H1 (cell line): ENCODE results near the gene MAML1. TPM values are rescaled to one million over a fixed set of nuclear protein-coding genes. Genes with fewer than 3 reads are reported as not detected.

ENCODE experiments used
- ASH2L ChIP-seq: fragments of 200-600, 300-600 bp; sonication (generic); IDR thresholded peaks from one replicate; pipeline ENCODE4 v1.7.1; 2017; ENCODE audit warnings: low read length
- BRCA1 ChIP-seq: IDR thresholded peaks from 2 replicates; pipeline ENCODE4 v1.6.1; 2012; ENCODE audit warnings: low read depth, low read length, improper control_type of control experiment
- HDAC2 ChIP-seq, 2 experiments: fragments of 300-600 bp in 1 of 2; sonication (generic) in 1 of 2; IDR thresholded peaks; 2 replicates each; pipeline ENCODE4 v1.6.1; 2011 to 2012; ENCODE audit warnings: low read depth in 2 of 2, low read length in 2 of 2, mild to moderate bottlenecking in 2 of 2, moderate library complexity in 2 of 2, borderline replicate concordance in 1 of 2, inconsistent platforms in 1 of 2
- HDAC6 ChIP-seq: IDR thresholded peaks from one replicate; pipeline ENCODE4 v1.7.1; 2012; ENCODE audit warnings: low read depth, mild to moderate bottlenecking, inconsistent platforms, low read length, moderate library complexity
- KDM4A ChIP-seq: IDR thresholded peaks from one replicate; pipeline ENCODE4 v1.7.1; 2012; ENCODE audit warnings: low read depth, mild to moderate bottlenecking, moderate library complexity, low read length, inconsistent platforms; ENCODE audit not compliant: severe bottlenecking
- KDM5A ChIP-seq: fragments of 200-600 bp; IDR thresholded peaks from 2 replicates; pipeline ENCODE4 v1.7.1; 2012; ENCODE audit warnings: mild to moderate bottlenecking, low read length, inconsistent platforms, mixed read lengths
- PHF8 ChIP-seq: fragments of 200-600 bp; sonication (generic); conservative IDR thresholded peaks from 2 replicates; pipeline ENCODE4 v1.7.1; 2012; ENCODE audit warnings: low read depth, mild to moderate bottlenecking, inconsistent platforms, low read length, moderate library complexity
- SIRT6 ChIP-seq: IDR thresholded peaks from one replicate; pipeline ENCODE4 v1.7.1; 2012; ENCODE audit warnings: low read length, inconsistent platforms
- SP1 ChIP-seq: IDR thresholded peaks from 2 replicates; pipeline ENCODE4 v1.6.1; 2011; ENCODE audit warnings: low read depth, low read length
- TAF1 ChIP-seq: IDR thresholded peaks from 2 replicates; pipeline ENCODE4 v1.6.1; 2011; ENCODE audit warnings: mild to moderate bottlenecking, low read depth, low read length
- polyA plus RNA-seq, 7 experiments: library from polyadenylated mRNA; depleted of rRNA in 3 of 7; stranded (reverse) in 5 of 7; unstranded in 2 of 7; fragments of >200 nt in 5 of 7; fragments of 200-250 nt in 2 of 7; gene quantifications; 1 replicate in 5 of 7; 2 replicates in 1 of 7; 4 replicates in 1 of 7; pipeline versions ENCODE4 v1.2.1 to v1.2.3, GENCODE V29; 2011 to 2013; ENCODE audit warnings: missing spikeins in 2 of 7, mixed read lengths in 2 of 7
- total RNA-seq: library from RNA; stranded (reverse); fragmentation: NEBNext Ultra II Directional; extraction: Animal tissue kit (Norgen Biotek cat#: 25700); gene quantifications from 2 replicates; pipeline ENCODE4 v1.2.1, GENCODE V29; 2021
- TF ChIP-seq, protein P1 (sequence below): fragments of 300-600 bp; sonication (generic); IDR thresholded peaks from 2 replicates; pipeline ENCODE4 v1.7.1; 2012; ENCODE audit warnings: low read length, moderate library complexity, mild to moderate bottlenecking, inconsistent platforms; ENCODE audit not compliant: insufficient replicate concordance

The MAML1 gene
- total and polyA plus RNA-seq, 2 of the 8 experiments (the other 6 are each of a cell fraction or from before 2014, with no cell fraction given): 17.1 to 41.9 TPM

DNA sequence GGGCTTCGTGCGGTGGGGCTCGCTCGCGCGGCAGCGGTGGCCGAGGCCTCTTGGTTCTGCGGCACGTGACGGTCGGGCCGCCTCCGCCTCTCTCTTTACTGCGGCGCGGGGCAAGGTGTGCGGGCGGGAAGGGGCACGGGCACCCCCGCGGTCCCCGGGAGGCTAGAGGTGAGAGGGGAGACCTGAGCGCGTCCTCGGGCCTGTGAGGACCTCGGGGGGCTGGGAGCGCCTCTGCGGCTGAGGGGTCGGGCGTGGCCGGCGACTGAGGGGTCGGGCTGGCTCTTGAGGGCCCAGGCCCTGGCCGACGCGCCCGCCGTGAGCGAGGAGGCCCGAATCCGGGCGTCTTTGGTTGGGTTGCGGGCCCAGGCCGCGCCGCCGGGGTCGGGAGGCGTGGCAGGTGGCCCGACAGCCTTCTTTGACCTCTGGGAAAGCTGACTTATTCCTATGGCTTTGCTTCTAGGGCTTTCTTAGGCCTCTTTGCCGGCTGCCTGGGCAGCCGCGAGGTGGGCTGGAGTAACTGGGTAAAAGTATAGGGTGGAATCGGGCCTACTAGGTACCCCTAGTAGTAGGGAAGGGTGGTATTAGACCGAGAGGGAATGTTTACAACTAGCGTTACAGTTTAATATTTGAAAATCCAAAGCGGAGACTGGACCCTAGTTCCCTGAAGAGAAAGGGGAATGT, 33.5 kb upstream of the MAML1 start, which contains the start of gene CANX (continued):
- no peak for TF ChIP-seq KDM4A
- peak; percentile 73 for TF ChIP-seq PHF8
- TF ChIP-seq SIRT6: no peak
- TF ChIP-seq BRCA1: no peak
- TF ChIP-seq HDAC6: no peak
- TF ChIP-seq KDM5A: no peak
- TF ChIP-seq, protein P1, sequence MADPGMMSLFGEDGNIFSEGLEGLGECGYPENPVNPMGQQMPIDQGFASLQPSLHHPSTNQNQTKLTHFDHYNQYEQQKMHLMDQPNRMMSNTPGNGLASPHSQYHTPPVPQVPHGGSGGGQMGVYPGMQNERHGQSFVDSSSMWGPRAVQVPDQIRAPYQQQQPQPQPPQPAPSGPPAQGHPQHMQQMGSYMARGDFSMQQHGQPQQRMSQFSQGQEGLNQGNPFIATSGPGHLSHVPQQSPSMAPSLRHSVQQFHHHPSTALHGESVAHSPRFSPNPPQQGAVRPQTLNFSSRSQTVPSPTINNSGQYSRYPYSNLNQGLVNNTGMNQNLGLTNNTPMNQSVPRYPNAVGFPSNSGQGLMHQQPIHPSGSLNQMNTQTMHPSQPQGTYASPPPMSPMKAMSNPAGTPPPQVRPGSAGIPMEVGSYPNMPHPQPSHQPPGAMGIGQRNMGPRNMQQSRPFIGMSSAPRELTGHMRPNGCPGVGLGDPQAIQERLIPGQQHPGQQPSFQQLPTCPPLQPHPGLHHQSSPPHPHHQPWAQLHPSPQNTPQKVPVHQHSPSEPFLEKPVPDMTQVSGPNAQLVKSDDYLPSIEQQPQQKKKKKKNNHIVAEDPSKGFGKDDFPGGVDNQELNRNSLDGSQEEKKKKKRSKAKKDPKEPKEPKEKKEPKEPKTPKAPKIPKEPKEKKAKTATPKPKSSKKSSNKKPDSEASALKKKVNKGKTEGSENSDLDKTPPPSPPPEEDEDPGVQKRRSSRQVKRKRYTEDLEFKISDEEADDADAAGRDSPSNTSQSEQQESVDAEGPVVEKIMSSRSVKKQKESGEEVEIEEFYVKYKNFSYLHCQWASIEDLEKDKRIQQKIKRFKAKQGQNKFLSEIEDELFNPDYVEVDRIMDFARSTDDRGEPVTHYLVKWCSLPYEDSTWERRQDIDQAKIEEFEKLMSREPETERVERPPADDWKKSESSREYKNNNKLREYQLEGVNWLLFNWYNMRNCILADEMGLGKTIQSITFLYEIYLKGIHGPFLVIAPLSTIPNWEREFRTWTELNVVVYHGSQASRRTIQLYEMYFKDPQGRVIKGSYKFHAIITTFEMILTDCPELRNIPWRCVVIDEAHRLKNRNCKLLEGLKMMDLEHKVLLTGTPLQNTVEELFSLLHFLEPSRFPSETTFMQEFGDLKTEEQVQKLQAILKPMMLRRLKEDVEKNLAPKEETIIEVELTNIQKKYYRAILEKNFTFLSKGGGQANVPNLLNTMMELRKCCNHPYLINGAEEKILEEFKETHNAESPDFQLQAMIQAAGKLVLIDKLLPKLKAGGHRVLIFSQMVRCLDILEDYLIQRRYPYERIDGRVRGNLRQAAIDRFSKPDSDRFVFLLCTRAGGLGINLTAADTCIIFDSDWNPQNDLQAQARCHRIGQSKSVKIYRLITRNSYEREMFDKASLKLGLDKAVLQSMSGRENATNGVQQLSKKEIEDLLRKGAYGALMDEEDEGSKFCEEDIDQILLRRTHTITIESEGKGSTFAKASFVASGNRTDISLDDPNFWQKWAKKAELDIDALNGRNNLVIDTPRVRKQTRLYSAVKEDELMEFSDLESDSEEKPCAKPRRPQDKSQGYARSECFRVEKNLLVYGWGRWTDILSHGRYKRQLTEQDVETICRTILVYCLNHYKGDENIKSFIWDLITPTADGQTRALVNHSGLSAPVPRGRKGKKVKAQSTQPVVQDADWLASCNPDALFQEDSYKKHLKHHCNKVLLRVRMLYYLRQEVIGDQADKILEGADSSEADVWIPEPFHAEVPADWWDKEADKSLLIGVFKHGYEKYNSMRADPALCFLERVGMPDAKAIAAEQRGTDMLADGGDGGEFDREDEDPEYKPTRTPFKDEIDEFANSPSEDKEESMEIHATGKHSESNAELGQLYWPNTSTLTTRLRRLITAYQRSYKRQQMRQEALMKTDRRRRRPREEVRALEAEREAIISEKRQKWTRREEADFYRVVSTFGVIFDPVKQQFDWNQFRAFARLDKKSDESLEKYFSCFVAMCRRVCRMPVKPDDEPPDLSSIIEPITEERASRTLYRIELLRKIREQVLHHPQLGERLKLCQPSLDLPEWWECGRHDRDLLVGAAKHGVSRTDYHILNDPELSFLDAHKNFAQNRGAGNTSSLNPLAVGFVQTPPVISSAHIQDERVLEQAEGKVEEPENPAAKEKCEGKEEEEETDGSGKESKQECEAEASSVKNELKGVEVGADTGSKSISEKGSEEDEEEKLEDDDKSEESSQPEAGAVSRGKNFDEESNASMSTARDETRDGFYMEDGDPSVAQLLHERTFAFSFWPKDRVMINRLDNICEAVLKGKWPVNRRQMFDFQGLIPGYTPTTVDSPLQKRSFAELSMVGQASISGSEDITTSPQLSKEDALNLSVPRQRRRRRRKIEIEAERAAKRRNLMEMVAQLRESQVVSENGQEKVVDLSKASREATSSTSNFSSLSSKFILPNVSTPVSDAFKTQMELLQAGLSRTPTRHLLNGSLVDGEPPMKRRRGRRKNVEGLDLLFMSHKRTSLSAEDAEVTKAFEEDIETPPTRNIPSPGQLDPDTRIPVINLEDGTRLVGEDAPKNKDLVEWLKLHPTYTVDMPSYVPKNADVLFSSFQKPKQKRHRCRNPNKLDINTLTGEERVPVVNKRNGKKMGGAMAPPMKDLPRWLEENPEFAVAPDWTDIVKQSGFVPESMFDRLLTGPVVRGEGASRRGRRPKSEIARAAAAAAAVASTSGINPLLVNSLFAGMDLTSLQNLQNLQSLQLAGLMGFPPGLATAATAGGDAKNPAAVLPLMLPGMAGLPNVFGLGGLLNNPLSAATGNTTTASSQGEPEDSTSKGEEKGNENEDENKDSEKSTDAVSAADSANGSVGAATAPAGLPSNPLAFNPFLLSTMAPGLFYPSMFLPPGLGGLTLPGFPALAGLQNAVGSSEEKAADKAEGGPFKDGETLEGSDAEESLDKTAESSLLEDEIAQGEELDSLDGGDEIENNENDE: no peak
- no peak for TF ChIP-seq ASH2L
- TF ChIP-seq TAF1: peak; percentile 86
- TF ChIP-seq SP1: no peak
- TF ChIP-seq HDAC2 (IDR thresholded peaks at IDR 0.05; ENCODE audit: borderline replicate concordance in 1 of 2, low read depth in 2 of 2, low read length in 2 of 2): no peak
